ENCODE results near the gene GATA3. TPM values are rescaled to one million over a fixed set of nuclear protein-coding genes. Genes with fewer than 3 reads are reported as not detected.

The GATA3 gene
- total and polyA plus RNA-seq, 9 of the 15 experiments (the other 6 are each of a cell fraction or from before 2014, with no cell fraction given), result 0.01 to 0.24 (median 0.09) TPM; not detected in 6

- TF ChIP-seq ZBTB40 (IDR thresholded peaks at IDR 0.05), result no peak
- no peak for TF ChIP-seq ZBTB40 (CRISPR knock-in tag; IDR thresholded peaks at IDR 0.05)
- no peak for TF ChIP-seq ZSCAN32 (CRISPR knock-in tag; IDR thresholded peaks at IDR 0.05)
- no peak for TF ChIP-seq TAF7 (tag; IDR thresholded peaks at IDR 0.05)
- no peak for TF ChIP-seq MYBL2 (IDR thresholded peaks at IDR 0.05; ENCODE audit: low read depth)
- TF ChIP-seq MYBL2 (CRISPR knock-in tag; IDR thresholded peaks at IDR 0.05; ENCODE audit: borderline replicate concordance), result no peak
- TF ChIP-seq DLX4 (CRISPR knock-in tag; IDR thresholded peaks at IDR 0.05), result no peak
- TF ChIP-seq HNRNPLL (IDR thresholded peaks at IDR 0.05; ENCODE audit: low read depth, low read length, poor library complexity, severe bottlenecking), result no peak
Measured at GRCh38 chr10:8079126-8079525, 24.6 kb downstream of the GATA3 start (continued).
